ENCODE data around the gene SLC35F3. TPM values are rescaled to one million over a fixed set of nuclear protein-coding genes. Genes with fewer than 3 reads are reported as not detected.
"Not testable (repeated sequence)": the region's sequence is repeated elsewhere in the genome, so short reads cannot be mapped to it uniquely, and the experiment has no call there.

The SLC35F3 gene
- total RNA-seq, 1 donor from 2014 or later = 0.08 TPM

- no peak for ATAC-seq
- DNase-seq (ENCODE audit: low spot score) = no peak
Measured at GRCh38 chr1:234136073-234136472, 231.6 kb downstream of the SLC35F3 start.

DNA sequence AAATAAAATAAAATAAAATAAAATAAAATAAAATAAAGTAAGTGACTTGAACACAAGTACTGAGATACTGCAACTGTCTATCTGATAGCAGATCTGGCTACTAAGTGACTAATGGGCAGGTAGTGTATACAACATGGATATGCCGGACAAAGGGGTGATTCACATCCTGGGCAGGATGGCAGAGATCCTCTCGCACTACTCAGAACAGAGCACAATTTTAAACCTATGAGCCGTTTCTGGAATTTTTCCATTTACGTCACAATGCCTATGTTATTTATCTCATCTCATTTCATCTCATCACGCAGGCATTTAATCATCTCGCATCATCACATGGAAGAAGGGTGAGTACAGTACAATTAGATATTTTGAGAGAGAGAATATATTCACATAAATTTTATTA is 235.5 kb downstream of the SLC35F3 start:
- ATAC-seq (no peak), DNase-seq (ENCODE audit: low spot score) (no peak)

GRCh38 chr1:234140388-234140787 is 235.9 kb downstream of the SLC35F3 start:
- no peak for DNase-seq (ENCODE audit: low spot score)
- no peak for ATAC-seq

DNA sequence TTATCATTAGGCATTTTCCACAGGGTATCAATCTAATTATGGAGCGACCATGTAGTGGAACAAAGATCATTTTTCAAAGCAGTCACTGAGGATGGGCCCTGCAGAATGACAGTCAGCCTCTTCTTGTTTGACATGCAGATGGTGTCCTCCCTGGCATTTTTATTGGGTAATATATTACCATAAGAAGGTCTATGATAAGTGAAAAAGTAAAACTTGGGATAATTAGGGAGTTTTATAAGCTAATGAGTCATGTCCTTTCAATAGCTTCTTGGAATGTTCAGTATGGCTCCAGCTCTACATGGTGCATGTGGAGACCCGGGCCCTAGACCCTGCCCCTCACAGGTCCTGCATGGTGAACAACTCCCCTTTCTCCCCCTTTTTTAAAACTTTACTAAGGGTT is 236.5 kb downstream of the SLC35F3 start:
- DNase-seq (ENCODE audit: low spot score) (no peak), ATAC-seq (no peak)

DNA sequence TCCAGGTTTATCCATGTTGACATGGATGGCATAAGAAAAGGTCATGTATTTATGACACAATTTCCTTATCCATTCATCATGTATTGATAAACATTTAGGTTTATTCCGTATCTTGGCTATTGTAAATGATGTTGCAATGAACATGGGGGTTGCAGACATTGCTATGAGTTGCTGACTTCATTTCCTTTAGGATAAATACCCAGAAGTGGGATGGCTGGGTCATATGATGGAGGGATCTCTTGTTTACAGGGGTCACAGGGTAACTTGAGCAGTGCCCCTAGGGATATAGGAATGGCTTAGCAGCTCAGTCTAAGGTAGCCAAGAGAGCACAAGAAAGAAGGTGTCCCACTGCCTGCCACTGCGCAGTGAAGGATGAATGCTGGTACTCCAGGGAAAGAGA is 239.2 kb downstream of the SLC35F3 start:
- DNase-seq (ENCODE audit: low spot score) = no peak

GRCh38 chr1:234144901-234145300 is 240.4 kb downstream of the SLC35F3 start:
- ATAC-seq (no peak), DNase-seq (ENCODE audit: low spot score) (no peak)

More for the DNA sequence above, 239.2 kb downstream of the SLC35F3 start:
- no peak for ATAC-seq

DNA sequence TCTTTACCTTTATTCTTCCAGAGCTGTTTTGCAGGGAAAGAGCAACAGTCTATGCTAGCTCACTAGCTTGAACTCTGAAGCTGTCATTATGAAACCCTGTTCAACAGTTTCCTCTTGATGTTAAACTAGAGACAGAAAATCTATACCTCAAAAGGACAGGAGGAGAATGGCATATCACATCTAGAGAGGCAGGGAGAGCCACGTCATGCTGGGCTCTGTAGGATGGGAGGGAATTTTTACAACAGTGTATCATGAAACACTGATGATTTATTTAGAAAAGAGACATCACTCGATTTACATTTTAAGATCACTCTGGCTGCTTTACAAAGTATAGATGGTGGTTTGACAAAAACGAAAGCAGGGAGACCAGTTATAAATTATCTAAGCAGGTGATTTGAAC is 243.9 kb downstream of the SLC35F3 start:
- ATAC-seq = no peak
- DNase-seq (ENCODE audit: low spot score) = no peak

DNA sequence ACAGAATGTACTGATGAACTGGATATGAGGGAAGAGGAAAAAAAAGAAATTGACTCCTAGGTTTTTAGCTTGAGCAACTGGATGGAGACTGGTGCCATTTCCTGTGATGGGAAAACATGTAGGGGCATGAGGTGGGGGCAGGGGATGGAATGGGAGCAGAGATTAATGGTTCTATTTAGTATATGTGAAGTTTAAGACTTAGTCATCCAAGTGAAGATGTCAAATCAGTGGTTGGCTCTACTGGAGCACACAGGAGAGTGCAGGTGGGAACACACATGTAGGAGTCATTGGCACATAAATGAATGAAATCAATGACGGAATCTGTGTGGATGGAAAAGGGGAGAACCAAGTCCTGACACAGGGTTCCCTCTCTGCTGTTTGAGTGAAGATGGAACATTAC is 244.3 kb downstream of the SLC35F3 start:
- DNase-seq (ENCODE audit: low spot score) (no peak), ATAC-seq (no peak)

DNA sequence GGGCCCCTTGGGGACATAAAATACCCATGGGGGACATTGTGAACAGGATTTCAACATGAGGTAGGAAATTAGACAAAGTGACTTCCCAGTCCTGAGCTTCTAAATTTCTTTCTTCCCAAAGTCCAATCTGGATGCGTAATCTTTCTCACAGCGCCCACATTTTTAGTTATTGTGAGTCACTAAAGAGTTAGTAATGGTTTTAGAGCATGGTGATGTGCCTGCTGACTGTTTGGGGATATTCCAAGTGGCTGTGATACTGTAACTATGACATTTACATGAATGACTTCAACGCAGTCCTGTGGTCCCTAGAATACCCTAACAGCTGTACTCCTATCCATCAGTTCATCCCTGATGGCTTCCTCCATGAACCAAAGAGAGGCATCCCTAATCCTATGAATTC is 244.7 kb downstream of the SLC35F3 start:
- ATAC-seq = no peak
- no peak for DNase-seq (ENCODE audit: low spot score)

GRCh38 chr1:234150892-234151291 is 246.4 kb downstream of the SLC35F3 start:
- ATAC-seq (no peak), DNase-seq (ENCODE audit: low spot score) (no peak)

GRCh38 chr1:234152344-234152743 is 247.9 kb downstream of the SLC35F3 start:
- not testable (repeated sequence) for DNase-seq (ENCODE audit: low spot score); ATAC-seq

- DNase-seq (ENCODE audit: low spot score) (no peak), ATAC-seq (peak; percentile 90)
Measured at GRCh38 chr1:234154320-234155251, 250.1 kb downstream of the SLC35F3 start.

DNA sequence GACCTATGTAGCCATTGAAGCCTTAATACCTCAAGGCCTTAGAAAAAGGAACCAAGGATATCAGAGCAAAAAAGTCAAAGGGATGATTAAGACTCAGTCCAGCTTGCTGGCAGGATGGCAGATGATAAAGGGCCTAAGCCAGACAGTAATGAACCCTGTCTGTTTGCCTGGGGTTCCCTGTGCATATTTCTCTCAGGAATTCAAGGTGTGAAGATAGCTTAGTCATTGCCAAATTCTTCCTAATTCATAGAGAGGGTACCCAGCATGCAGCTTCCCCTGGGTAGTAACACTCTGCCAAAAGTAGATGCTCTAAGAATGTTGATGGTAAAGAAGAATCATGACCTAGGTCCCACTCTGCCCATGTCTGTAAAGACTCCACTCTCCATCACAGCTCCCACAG is 258.2 kb downstream of the SLC35F3 start:
- no peak for ATAC-seq
- DNase-seq (ENCODE audit: low spot score) = no peak

DNA sequence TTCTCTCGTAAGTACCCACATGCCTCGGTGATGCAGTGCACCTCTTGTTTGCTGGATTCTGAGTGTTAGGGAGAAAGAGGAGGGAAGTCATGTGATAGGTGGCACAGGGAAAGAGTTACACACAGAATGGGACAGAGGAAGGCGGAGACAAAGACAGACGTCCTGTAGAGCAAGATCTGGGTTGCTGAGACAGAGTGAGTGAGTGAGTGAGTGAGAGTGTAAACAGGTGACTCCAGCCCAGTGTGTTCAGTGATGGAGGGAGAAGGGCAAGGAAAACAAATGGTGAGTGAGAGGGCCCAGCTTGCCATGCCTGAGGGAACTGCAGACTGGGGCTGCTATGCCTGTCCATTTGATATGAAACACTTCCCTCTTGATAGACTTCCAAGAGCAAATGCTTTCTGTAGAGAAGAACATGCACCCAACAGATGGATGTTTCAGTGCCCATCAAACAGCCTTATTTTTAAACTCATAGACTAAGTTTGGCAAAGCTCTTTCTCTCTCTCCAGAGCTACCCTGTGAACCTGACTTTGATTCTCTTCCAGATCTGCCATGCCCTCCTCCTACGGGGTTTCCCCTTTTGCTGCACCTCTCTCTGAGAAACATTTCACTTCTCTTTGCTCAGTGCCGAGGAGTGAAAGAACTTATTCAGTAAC is 258.9 kb downstream of the SLC35F3 start:
- ATAC-seq = no peak

DNA sequence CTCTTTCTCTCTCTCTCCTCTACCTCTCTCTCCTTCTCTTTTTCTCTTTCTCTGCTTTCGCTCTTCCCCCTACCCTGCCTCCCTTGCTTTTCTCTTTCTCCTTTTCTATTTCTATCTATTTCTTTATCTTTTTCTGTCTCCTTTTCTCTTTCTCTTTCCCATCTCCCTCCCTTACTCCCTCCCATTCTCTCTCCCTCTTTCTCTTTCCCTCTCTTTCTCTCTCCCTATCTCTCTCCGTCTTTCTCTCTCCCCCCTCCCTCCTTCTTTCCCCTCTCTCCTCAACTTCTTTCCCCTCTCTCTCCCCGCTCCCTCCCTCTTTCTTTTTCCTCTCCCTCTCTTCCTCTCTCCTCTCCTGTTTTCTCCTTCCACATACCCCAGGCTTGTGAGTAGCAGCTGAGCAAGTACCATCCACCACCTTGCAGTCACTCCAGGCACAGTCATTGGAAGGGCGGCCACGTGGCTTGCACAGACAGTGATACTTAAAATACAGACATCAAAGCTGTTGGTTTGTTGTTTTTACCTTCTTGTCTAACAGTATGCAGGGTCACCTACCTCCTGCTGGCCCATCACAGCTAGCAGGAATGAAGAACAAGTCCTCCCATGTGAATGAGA is 259.7 kb downstream of the SLC35F3 start:
- no peak for DNase-seq (ENCODE audit: low spot score)
- no peak for ATAC-seq

More for the DNA sequence above, 258.9 kb downstream of the SLC35F3 start:
- DNase-seq (ENCODE audit: low spot score) = no peak

GRCh38 chr1:234168061-234168724 is 263.7 kb downstream of the SLC35F3 start:
- no peak for ATAC-seq
- DNase-seq (ENCODE audit: low spot score) = no peak

DNA sequence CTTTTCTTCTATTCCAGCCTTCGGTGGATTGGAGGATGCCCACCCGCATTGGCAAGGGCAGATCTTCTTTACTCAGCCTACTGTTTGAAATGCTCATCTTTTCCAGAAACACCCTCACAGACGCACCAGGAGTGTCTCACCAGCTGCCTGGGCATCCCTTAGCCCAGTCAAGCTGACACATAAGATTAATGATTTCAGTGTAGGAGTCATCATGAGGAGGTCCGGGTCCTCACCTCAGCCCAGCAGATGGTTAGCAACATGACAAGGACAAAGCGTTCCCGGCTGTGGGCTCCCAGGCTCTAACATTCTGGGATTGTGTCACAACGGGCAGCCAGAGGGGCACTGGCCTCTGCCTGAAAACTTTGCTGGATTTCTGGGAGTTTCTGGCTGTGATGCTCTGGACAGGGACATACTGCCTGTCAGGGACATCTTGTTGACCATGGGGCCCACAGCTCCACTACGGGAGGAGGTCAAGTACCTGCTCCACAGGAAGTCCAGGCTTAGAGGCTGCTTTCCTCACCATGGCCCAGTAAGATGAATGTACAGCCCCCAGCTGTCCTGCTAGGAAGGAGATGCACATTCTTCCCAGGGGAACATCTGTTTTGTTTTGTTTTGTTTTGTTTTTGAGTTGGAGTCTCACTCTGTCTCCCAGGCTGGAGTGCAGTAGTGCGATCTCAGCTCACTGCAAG is 264.8 kb downstream of the SLC35F3 start:
- DNase-seq (ENCODE audit: low spot score) (no peak), ATAC-seq (no peak)

- DNase-seq (ENCODE audit: low spot score) (no peak), ATAC-seq (no peak)
Measured at GRCh38 chr1:234170067-234170466, 265.6 kb downstream of the SLC35F3 start.

- DNase-seq (ENCODE audit: low spot score) (no peak), ATAC-seq (no peak)
Measured at GRCh38 chr1:234170622-234171021, 266.1 kb downstream of the SLC35F3 start.

GRCh38 chr1:234173968-234174367 is 269.5 kb downstream of the SLC35F3 start:
- ATAC-seq (no peak), DNase-seq (ENCODE audit: low spot score) (no peak)

GRCh38 chr1:234175363-234175762 is 270.9 kb downstream of the SLC35F3 start:
- ATAC-seq = no peak
- no peak for DNase-seq (ENCODE audit: low spot score)

All from left lobe of liver (tissue), 2 donors.